MM.1S (cell line): ENCODE data around the gene SLC19A2.

Source experiments
- CTCF ChIP-seq: fragments of 300-600 bp; sonication (generic); IDR thresholded peaks from 2 replicates; pipeline ENCODE4 v1.5.1; 2016; ENCODE audit warnings: antibody characterized with exemption, low read length, mixed read lengths
- EZH2 ChIP-seq: fragments of 300-600 bp; sonication (generic); optimal IDR thresholded peaks from 2 replicates; pipeline ENCODE3; 2017; ENCODE audit warnings: low read depth, mild to moderate bottlenecking, antibody characterized with exemption, low read length, mixed read lengths

- no peak for TF ChIP-seq CTCF
- TF ChIP-seq EZH2, result no peak
Measured at GRCh38 chr1:169529068-169529642, 43.4 kb upstream of the SLC19A2 start.
